A673 (cell line): ENCODE measurements around the gene PLXNA1. TPM values are rescaled to one million over a fixed set of nuclear protein-coding genes. Genes with fewer than 3 reads are reported as not detected.

Experiments used
- BruUV-seq: library from RNA; stranded (reverse); fragments of 400-500 nt; replicated peaks from 2 replicates; lab custom pipeline; 2021; lab: Mats Ljungman, UMichigan
- CTCF ChIA-PET: fragments of 300-600 bp; sonication (Branson Sonifier 250); formaldehyde crosslinking; loops from one replicate; lab custom pipeline; 2022; ENCODE audit warnings: antibody characterized with exemption; lab: Charles Lee
- POLR2A ChIA-PET: fragments of 300-600 bp; sonication (Branson Sonifier 250); formaldehyde crosslinking; loops from one replicate; lab custom pipeline; 2022; ENCODE audit warnings: antibody characterized with exemption; ENCODE audit not compliant: low non-redundant PET; lab: Charles Lee
- DNase-seq: peaks from one replicate; pipeline ENCODE4 v3.0.0-alpha.2; 2015; ENCODE audit warnings: low spot score
- H3K27ac ChIP-seq: fragments of 200-600 bp; sonication (generic); 2 replicates; pipeline ENCODE4 v1.5.1; 2016; ENCODE audit warnings: mixed run types, low read depth, mild to moderate bottlenecking, mixed read lengths, antibody characterized with exemption, low read length; ENCODE audit not compliant: poor library complexity, severe bottlenecking
- H3K27me3 ChIP-seq: fragments of 200-600 bp; sonication (generic); replicated peaks from 2 replicates; pipeline ENCODE4 v1.6.1; 2017; ENCODE audit warnings: mixed run types, low read depth, mild to moderate bottlenecking, mixed read lengths, antibody characterized with exemption, low read length; ENCODE audit not compliant: insufficient read depth, poor library complexity
- H3K36me3 ChIP-seq: fragments of 200-600 bp; sonication (generic); 2 replicates; pipeline ENCODE4 v1.6.1; 2016; ENCODE audit warnings: mixed run types, mild to moderate bottlenecking, mixed read lengths, antibody characterized with exemption, low read length; ENCODE audit not compliant: insufficient read depth, poor library complexity, severe bottlenecking
- H3K4me1 ChIP-seq: fragments of 200-600 bp; sonication (generic); 2 replicates; pipeline ENCODE4 v1.6.1; 2017; ENCODE audit warnings: mixed run types, mild to moderate bottlenecking, mixed read lengths, antibody characterized with exemption, low read length; ENCODE audit not compliant: insufficient read depth, poor library complexity, severe bottlenecking
- H3K4me3 ChIP-seq: fragments of 200-600 bp; sonication (generic); 2 replicates; pipeline ENCODE4 v1.5.1; 2016; ENCODE audit warnings: low read depth, mixed run types, mild to moderate bottlenecking, mixed read lengths, low read length; ENCODE audit not compliant: poor library complexity, severe bottlenecking
- H3K9me3 ChIP-seq: fragments of 200-600 bp; sonication (generic); 2 replicates; pipeline ENCODE4 v1.6.1; 2016; ENCODE audit warnings: mixed run types, low read depth, mild to moderate bottlenecking, mixed read lengths, antibody characterized with exemption, low read length; ENCODE audit not compliant: poor library complexity, severe bottlenecking
- EZH2 ChIP-seq: fragments of 200-600 bp; sonication (generic); IDR thresholded peaks from 2 replicates; pipeline ENCODE4 v1.6.1; 2017; ENCODE audit warnings: borderline replicate concordance, low read depth, mild to moderate bottlenecking, mixed read lengths, antibody characterized with exemption, low read length; ENCODE audit not compliant: poor library complexity, severe bottlenecking
- intact Hi-C: fragments of 100-400 bp; cut with micrococcal nuclease; formaldehyde crosslinking; loops from one replicate; pipeline ENCODE4 v1.10.0; 2022; ENCODE audit not compliant: unreplicated experiment
- total RNA-seq: library from RNA; stranded (reverse); gene quantifications from 2 replicates; pipeline ENCODE4 v1.2.3, GENCODE V29; 2021
- TF ChIP-seq, protein P1 (sequence below): fragments of 300-800, 200-600 bp; sonication (generic); conservative IDR thresholded peaks from 2 replicates; pipeline ENCODE4 v1.5.1; 2017; ENCODE audit warnings: low read depth, mild to moderate bottlenecking, antibody characterized with exemption, low read length, moderate library complexity, mixed read lengths

PLXNA1 gene
- total RNA-seq, 1 experiment from 2014 or later: 33.6 TPM

GRCh38 chr3:126961791-126962461 lies 21.0 kb upstream of the PLXNA1 start:
- intact Hi-C loops: no loop called here
- POLR2A ChIA-PET: no interaction called here

GRCh38 chr3:126962756-126963155 lies 20.2 kb upstream of the PLXNA1 start:
- no peak overlapping the region for H3K4me3 ChIP-seq
- no peaks in the 10 kb centered on the region for H3K4me1 ChIP-seq
- POLR2A ChIA-PET: no interaction called here
- CTCF ChIA-PET: no interaction called here
- BruUV-seq: no TSS peak
- no peaks in the 10 kb centered on the region for H3K9me3 ChIP-seq
- no peak overlapping the region for H3K27ac ChIP-seq
- H3K36me3 ChIP-seq: no peaks in the 10 kb centered on the region
- DNase-seq: no peak
- intact Hi-C loops: no loop called here
- no peak for TF ChIP-seq EZH2
- TF ChIP-seq, protein P1, sequence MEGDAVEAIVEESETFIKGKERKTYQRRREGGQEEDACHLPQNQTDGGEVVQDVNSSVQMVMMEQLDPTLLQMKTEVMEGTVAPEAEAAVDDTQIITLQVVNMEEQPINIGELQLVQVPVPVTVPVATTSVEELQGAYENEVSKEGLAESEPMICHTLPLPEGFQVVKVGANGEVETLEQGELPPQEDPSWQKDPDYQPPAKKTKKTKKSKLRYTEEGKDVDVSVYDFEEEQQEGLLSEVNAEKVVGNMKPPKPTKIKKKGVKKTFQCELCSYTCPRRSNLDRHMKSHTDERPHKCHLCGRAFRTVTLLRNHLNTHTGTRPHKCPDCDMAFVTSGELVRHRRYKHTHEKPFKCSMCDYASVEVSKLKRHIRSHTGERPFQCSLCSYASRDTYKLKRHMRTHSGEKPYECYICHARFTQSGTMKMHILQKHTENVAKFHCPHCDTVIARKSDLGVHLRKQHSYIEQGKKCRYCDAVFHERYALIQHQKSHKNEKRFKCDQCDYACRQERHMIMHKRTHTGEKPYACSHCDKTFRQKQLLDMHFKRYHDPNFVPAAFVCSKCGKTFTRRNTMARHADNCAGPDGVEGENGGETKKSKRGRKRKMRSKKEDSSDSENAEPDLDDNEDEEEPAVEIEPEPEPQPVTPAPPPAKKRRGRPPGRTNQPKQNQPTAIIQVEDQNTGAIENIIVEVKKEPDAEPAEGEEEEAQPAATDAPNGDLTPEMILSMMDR: no peak
- H3K27me3 ChIP-seq: no peaks in the 10 kb centered on the region

More at GRCh38 chr3:126961791-126962461, 21.0 kb upstream of the PLXNA1 start:
- DNase-seq: no peak
- CTCF ChIA-PET: no interaction called here
- no TSS peak for BruUV-seq
- no peak overlapping the region for H3K27ac ChIP-seq
- no peaks in the 10 kb centered on the region for H3K36me3 ChIP-seq
- H3K4me1 ChIP-seq: no peaks in the 10 kb centered on the region
- TF ChIP-seq EZH2: no peak
- TF ChIP-seq, protein P1: no peak
- H3K4me3 ChIP-seq: no peak overlapping the region
- no peaks in the 10 kb centered on the region for H3K27me3 ChIP-seq
- H3K9me3 ChIP-seq: no peaks in the 10 kb centered on the region

DNA sequence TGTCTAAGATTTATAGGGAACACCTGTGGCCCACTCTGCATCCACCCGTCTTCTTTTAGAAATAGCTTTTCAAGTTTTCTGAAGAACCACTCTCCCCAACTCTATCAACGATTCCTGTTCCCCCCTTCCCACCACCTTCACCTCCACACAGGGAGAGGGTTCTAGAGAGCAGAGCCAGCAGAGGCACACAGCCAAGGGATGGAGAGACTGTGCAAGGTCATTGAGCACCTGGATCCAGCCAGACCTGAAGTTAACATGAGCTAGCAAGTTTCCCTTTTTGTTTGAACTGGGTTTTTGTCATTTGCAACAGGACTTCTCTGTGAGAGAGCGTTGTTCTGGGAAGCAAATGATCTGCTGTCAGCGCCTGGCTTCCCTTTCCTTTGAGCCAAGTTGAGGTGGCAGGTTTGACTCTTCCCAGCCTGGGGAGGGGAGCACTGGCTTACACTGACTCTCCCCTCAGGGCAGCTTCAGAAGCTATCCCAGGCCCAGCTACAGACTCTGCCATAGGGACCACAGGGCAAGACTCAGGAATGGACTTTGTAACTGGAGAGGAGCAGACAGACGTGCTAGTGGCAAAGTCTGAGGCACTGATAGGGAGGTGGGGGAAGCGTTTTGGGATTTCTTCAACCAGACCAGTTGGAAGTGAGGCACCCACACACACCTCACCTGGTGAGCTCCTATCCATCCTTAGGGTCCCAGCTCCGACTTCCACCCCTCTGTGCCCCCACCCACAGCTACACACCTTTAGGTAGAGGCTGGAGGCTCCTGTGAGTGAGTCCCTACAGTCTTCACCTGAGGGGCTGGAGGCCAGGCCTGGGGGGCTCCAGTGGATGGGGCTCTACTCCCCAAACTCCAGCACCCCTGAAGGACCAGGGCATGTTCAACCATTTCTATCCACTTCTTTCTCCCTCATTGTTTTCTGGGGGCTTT lies 19.4 kb upstream of the PLXNA1 start:
- CTCF ChIA-PET: no interaction called here
- POLR2A ChIA-PET: no interaction called here
- Histone ChIP-seq H3K27me3 (no peaks in the 10 kb centered on the region), H3K4me1 (no peaks in the 10 kb centered on the region), H3K36me3 (no peaks in the 10 kb centered on the region), H3K27ac (no peak overlapping the region), H3K4me3 (no peak overlapping the region), H3K9me3 (no peaks in the 10 kb centered on the region)
- intact Hi-C loops: no loop called here
- no TSS peak for BruUV-seq
- no peak for DNase-seq
- no peak for TF ChIP-seq EZH2
- TF ChIP-seq, protein P1: no peak
